RWPE1 (cell line): ENCODE data around the gene XRCC5.
"Not testable (repeated sequence)": the region's sequence is repeated elsewhere in the genome, so short reads cannot be mapped to it uniquely, and the experiment has no call there.

Experiments
- CTCF ChIA-PET: fragments of 350-600 bp; sonication (Branson Sonifier 250); formaldehyde crosslinking; extraction: SDS; loops from one replicate; lab custom pipeline; 2021; lab: Yijun Ruan, JAX
- POLR2A ChIA-PET: fragments of 400-600 bp; formaldehyde crosslinking; extraction: SDS; loops from one replicate; lab custom pipeline; 2020; ENCODE audit warnings: antibody characterized with exemption; ENCODE audit not compliant: low non-redundant PET; lab: Yijun Ruan, JAX
- DNase-seq: peaks from one replicate; pipeline ENCODE4 v3.0.0; 2012; ENCODE audit warnings: low spot score
- H3K27ac ChIP-seq: fragments of 450-650 bp; 2 replicates; pipeline ENCODE4 v1.5.1; 2017
- CTCF ChIP-seq: fragments of 450-650 bp; conservative IDR thresholded peaks from 2 replicates; pipeline ENCODE4 v1.5.1; 2017; ENCODE audit warnings: low read depth, mild to moderate bottlenecking

XRCC5 gene

GRCh38 chr2:216133397-216133796 is 24.2 kb downstream of the XRCC5 start:
- H3K27ac ChIP-seq, result no peak overlapping the region
- no peak for DNase-seq
- CTCF ChIA-PET, result interaction anchor here (1.0 kb wide), 1 partner anchor 10 kb away, joined by 3 read pairs; no protein-coding TSS in a partner anchor
- POLR2A ChIA-PET, result no interaction called here
- TF ChIP-seq CTCF, result no peak

- CTCF ChIA-PET, result no interaction called here
- no peak overlapping the region for H3K27ac ChIP-seq
- POLR2A ChIA-PET, result no interaction called here
- no peak for DNase-seq
- no peak for TF ChIP-seq CTCF
Observed at GRCh38 chr2:216134958-216135541, 25.9 kb downstream of the XRCC5 start.

- ChIA-PET CTCF (interaction anchor here (0.7 kb wide), 1 partner anchor 225 kb away, joined by 4 read pairs; no protein-coding TSS in a partner anchor), POLR2A (no interaction called here)
- TF ChIP-seq CTCF, result no peak
- no peak for DNase-seq
- no peak overlapping the region for H3K27ac ChIP-seq
Observed at GRCh38 chr2:216139884-216140283, 30.7 kb downstream of the XRCC5 start.

GRCh38 chr2:216141516-216141915 is 32.4 kb downstream of the XRCC5 start:
- DNase-seq, H3K27ac ChIP-seq, POLR2A ChIA-PET: not testable (repeated sequence)
- CTCF ChIA-PET, result interaction anchor here (0.6 kb wide), 1 partner anchor 23 kb away, joined by 9 read pairs; no protein-coding TSS in a partner anchor

GRCh38 chr2:216142540-216142939 is 33.4 kb downstream of the XRCC5 start:
- DNase-seq, result no peak
- ChIA-PET CTCF (interaction anchor here (0.9 kb wide), 1 partner anchor 10 kb away, joined by 3 read pairs; no protein-coding TSS in a partner anchor), POLR2A (no interaction called here)
- no peak overlapping the region for H3K27ac ChIP-seq
- TF ChIP-seq CTCF, result no peak

GRCh38 chr2:216144372-216144771 is 35.2 kb downstream of the XRCC5 start:
- POLR2A ChIA-PET, result no interaction called here

More at GRCh38 chr2:216144372-216144771, 35.2 kb downstream of the XRCC5 start:
- no peak overlapping the region for H3K27ac ChIP-seq
- CTCF ChIA-PET, result no interaction called here
- no peak for DNase-seq
- TF ChIP-seq CTCF, result no peak
